Measurements from ENCODE around the gene PRKCE. TPM values are rescaled to one million over a fixed set of nuclear protein-coding genes. Genes with fewer than 3 reads are reported as not detected.

The PRKCE gene
- total RNA-seq, 1 experiment from 2014 or later = 17.7 TPM

- no peak for TF ChIP-seq CTCF (IDR thresholded peaks at IDR 0.05; ENCODE audit: unreplicated experiment)
- no TSS peak for BruUV-seq (replicated peaks)
- CTCF ChIA-PET = interaction anchor here (0.9 kb wide), 1 partner anchor 82 kb away, joined by 3 read pairs; no protein-coding TSS in a partner anchor
- Mint-ChIP-seq H3K27ac (ENCODE audit: unreplicated experiment) (no peak overlapping the region), H3K9me3 (ENCODE audit: low read depth, unreplicated experiment) (no peaks in the 10 kb centered on the region), H3K27me3 (ENCODE audit: unreplicated experiment) (no peaks in the 10 kb centered on the region), H3K4me3 (ENCODE audit: low read depth, unreplicated experiment) (no peak overlapping the region), H3K36me3 (ENCODE audit: insufficient read depth, unreplicated experiment) (no peaks in the 10 kb centered on the region), H3K4me1 (ENCODE audit: low read depth, unreplicated experiment) (no peaks in the 10 kb centered on the region)
- no peak for DNase-seq
- intact Hi-C loops (cut with micrococcal nuclease; ENCODE audit: unreplicated experiment) = no loop called here
Measured at GRCh38 chr2:45732436-45732835, 81.0 kb downstream of the PRKCE start.

- Mint-ChIP-seq H3K4me1 (ENCODE audit: low read depth, unreplicated experiment) (no peaks in the 10 kb centered on the region), H3K27me3 (ENCODE audit: unreplicated experiment) (no peaks in the 10 kb centered on the region), H3K9me3 (ENCODE audit: low read depth, unreplicated experiment) (no peaks in the 10 kb centered on the region), H3K36me3 (ENCODE audit: insufficient read depth, unreplicated experiment) (no peaks in the 10 kb centered on the region), H3K4me3 (ENCODE audit: low read depth, unreplicated experiment) (no peak overlapping the region), H3K27ac (ENCODE audit: unreplicated experiment) (no peak overlapping the region)
- CTCF ChIA-PET = interaction anchor here (0.9 kb wide), 1 partner anchor 83 kb away, joined by 3 read pairs; no protein-coding TSS in a partner anchor
- intact Hi-C loops (cut with micrococcal nuclease; ENCODE audit: unreplicated experiment) = no loop called here
- no peak for DNase-seq
- no TSS peak for BruUV-seq (replicated peaks)
- TF ChIP-seq CTCF (IDR thresholded peaks at IDR 0.05; ENCODE audit: unreplicated experiment) = no peak
Measured at GRCh38 chr2:45732946-45733345, 81.5 kb downstream of the PRKCE start.

GRCh38 chr2:45734336-45734735, 82.9 kb downstream of the PRKCE start:
- CTCF ChIA-PET = interaction anchor here (0.6 kb wide), 1 partner anchor 266 kb away, joined by 5 read pairs; no protein-coding TSS in a partner anchor
- no TSS peak for BruUV-seq (replicated peaks)
- Mint-ChIP-seq H3K4me1 (ENCODE audit: low read depth, unreplicated experiment) (no peaks in the 10 kb centered on the region), H3K36me3 (ENCODE audit: insufficient read depth, unreplicated experiment) (no peaks in the 10 kb centered on the region), H3K9me3 (ENCODE audit: low read depth, unreplicated experiment) (no peaks in the 10 kb centered on the region), H3K27ac (ENCODE audit: unreplicated experiment) (no peak overlapping the region), H3K4me3 (ENCODE audit: low read depth, unreplicated experiment) (no peak overlapping the region), H3K27me3 (ENCODE audit: unreplicated experiment) (no peaks in the 10 kb centered on the region)
- TF ChIP-seq CTCF (IDR thresholded peaks at IDR 0.05; ENCODE audit: unreplicated experiment) = no peak
- intact Hi-C loops (cut with micrococcal nuclease; ENCODE audit: unreplicated experiment) = no loop called here
- no peak for DNase-seq

GRCh38 chr2:45734952-45735351, 83.5 kb downstream of the PRKCE start:
- BruUV-seq (replicated peaks) = no TSS peak
- intact Hi-C loops (cut with micrococcal nuclease; ENCODE audit: unreplicated experiment) = no loop called here
- no peak overlapping the region for H3K4me3 Mint-ChIP-seq (ENCODE audit: low read depth, unreplicated experiment)
- H3K9me3 Mint-ChIP-seq (ENCODE audit: low read depth, unreplicated experiment) = no peaks in the 10 kb centered on the region
- no peaks in the 10 kb centered on the region for H3K36me3 Mint-ChIP-seq (ENCODE audit: insufficient read depth, unreplicated experiment)
- no peak for DNase-seq
- H3K27me3 Mint-ChIP-seq (ENCODE audit: unreplicated experiment) = no peaks in the 10 kb centered on the region
- no peak for TF ChIP-seq CTCF (IDR thresholded peaks at IDR 0.05; ENCODE audit: unreplicated experiment)
- H3K4me1 Mint-ChIP-seq (ENCODE audit: low read depth, unreplicated experiment) = no peaks in the 10 kb centered on the region
- H3K27ac Mint-ChIP-seq (ENCODE audit: unreplicated experiment) = no peak overlapping the region
- CTCF ChIA-PET = no interaction called here

Data from Calu3 (cell line).